ENCODE results near the gene NXF1. TPM values are rescaled to one million over a fixed set of nuclear protein-coding genes. Genes with fewer than 3 reads are reported as not detected.

The NXF1 gene
- total and polyA plus RNA-seq, 2 of the 8 experiments (the other 6 are each of a cell fraction or from before 2014, with no cell fraction given) = 48.1 to 49.8 TPM

DNA sequence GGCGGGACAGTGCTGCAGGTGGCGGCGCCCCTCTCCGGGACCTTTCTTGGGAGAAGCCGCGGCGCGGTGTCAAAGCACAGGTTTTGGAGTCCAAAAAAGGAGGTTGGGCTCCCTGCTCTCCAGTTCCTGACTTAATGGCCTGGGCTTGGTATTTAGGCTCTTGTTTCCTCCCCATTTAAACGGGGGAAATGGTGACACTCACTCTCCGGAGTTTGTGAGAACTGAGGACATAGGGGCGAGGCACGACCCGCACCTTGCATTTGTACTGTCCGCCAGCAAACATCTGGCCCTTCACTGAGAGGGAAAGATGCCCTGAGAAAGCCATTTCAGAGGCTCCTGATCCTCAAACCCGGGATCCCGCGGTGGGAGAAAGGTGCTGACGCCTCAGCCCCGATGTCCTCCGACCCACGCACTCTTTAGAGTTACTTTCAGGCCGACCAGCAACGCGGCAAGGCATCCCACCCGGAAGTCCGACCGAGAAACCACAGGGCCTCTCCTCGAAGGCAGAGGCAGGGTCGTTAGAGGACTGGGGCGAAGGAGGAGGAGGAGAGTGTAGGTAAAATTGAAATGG, 37.0 kb upstream of the NXF1 start:
- Histone ChIP-seq H4K91ac (replicated peaks; ENCODE audit: insufficient read length, low read length) (peak overlapping the region; percentile 38), H4K20me1 (replicated peaks in 1 of 2; ENCODE audit: control insufficient read depth in 1 of 2, insufficient read depth in 2 of 2, low read length in 2 of 2) (peaks cover 0 to 2% of the 10 kb centered on the region in 2 experiments), H3K4me1 (replicated peaks in 1 of 4; ENCODE audit: control insufficient read depth in 3 of 4, insufficient read depth in 4 of 4, low read length in 3 of 4) (peaks cover 0 to 5% (median 1%) of the 10 kb centered on the region in 4 experiments; a peak in 2 of 7 replicates), H3K79me1 (ENCODE audit: low read depth, low read length) (peaks cover 3% of the 10 kb centered on the region; the same call in 1 of the 2 replicates), H2BK15ac (ENCODE audit: low read length) (no peak overlapping the region; the same call in 1 of the 2 replicates), H3K18ac (ENCODE audit: extremely low read depth, low read length) (peak overlapping the region; percentile 86), H3K27ac (ENCODE audit: low read depth, low read length) (peak overlapping the region; percentile 95), H4K8ac (ENCODE audit: extremely low read depth, insufficient read depth, low read length) (peak overlapping the region; percentile 87; the same call in 1 of the 2 replicates), H3K79me2 (ENCODE audit: control insufficient read depth in 1 of 2, insufficient read depth in 2 of 2, low read length in 2 of 2) (peaks cover 0 to 20% of the 10 kb centered on the region in 2 experiments; a peak in 2 of 4 replicates), H3K23me2 (ENCODE audit: low read depth, low read length) (peaks cover 20% of the 10 kb centered on the region), H3K9me3 (ENCODE audit: insufficient read depth in 2 of 2, low read depth in 1 of 2, low read length in 1 of 2) (no peaks in the 10 kb centered on the region), H3K27me3 (replicated peaks in 1 of 4; ENCODE audit: control insufficient read depth in 3 of 4, extremely low read depth in 1 of 4, insufficient read depth in 3 of 4, low read length in 3 of 4) (no peaks in the 10 kb centered on the region), H3K14ac (ENCODE audit: insufficient read length) (no peak overlapping the region), H2BK120ac (replicated peaks; ENCODE audit: low read depth, low read length) (peak overlapping the region; percentile 6), H3K56ac (replicated peaks; ENCODE audit: insufficient read length, low read depth, low read length) (peak overlapping the region; percentile 92), H2BK12ac (ENCODE audit: low read depth, low read length) (peak overlapping the region; percentile 82), H2BK20ac (ENCODE audit: low read length) (0 out of 2 replicates have a peak overlapping the region, but pooled peaks have one; percentile 15), H3K4ac (replicated peaks; ENCODE audit: insufficient read length, low read depth, low read length) (peak overlapping the region; percentile 58), H2BK5ac (ENCODE audit: low read depth, low read length) (peak overlapping the region; percentile 90), H3K36me3 (ENCODE audit: control insufficient read depth in 2 of 4, insufficient read depth in 4 of 4, low read length in 3 of 4) (peaks cover 0 to 6% (median 0%) of the 10 kb centered on the region in 4 experiments; a peak in 3 of 8 replicates), H3K9ac (replicated peaks in 1 of 4; ENCODE audit: extremely low read depth in 1 of 4, low read depth in 3 of 4, low read length in 3 of 4) (peak overlapping the region; percentile 9 to 88 (median 60)), H2AFZ (ENCODE audit: low read length) (no peak overlapping the region), H2AK5ac (ENCODE audit: low read depth, low read length) (no peak overlapping the region), H3K23ac (ENCODE audit: insufficient read length) (no peak overlapping the region), H3K4me2 (ENCODE audit: insufficient read depth in 1 of 2, low read depth in 2 of 2, low read length in 2 of 2) (peak overlapping the region; percentile 77 to 99), H4K5ac (ENCODE audit: insufficient read length, low read depth, low read length) (peak overlapping the region; percentile 70), H3K4me3 (ENCODE audit: extremely low read depth in 1 of 4, insufficient read depth in 2 of 4, low read depth in 3 of 4, low read length in 4 of 4) (peak overlapping the region; percentile 40 to 69 (median 52))
- POLR2A ChIA-PET (ENCODE audit: partially characterized antibody) = interaction anchor here (1.0 to 20.0 kb wide), 19 partner anchors 10 to 251 kb away, joined by 3 to 2104 read pairs (median 25); partner anchors contain the start of genes BSCL2, C11orf98, CSKMT and GNG3
- TF ChIP-seq ASH2L (IDR thresholded peaks at IDR 0.05; ENCODE audit: low read length) (peak; percentile 67), CHD2 (IDR thresholded peaks at IDR 0.05; ENCODE audit: low read length) (no peak), TAF7 (optimal IDR thresholded peaks at IDR 0.05; ENCODE audit: borderline replicate concordance, low read depth, low read length) (peak; percentile 23), E2F6 (IDR thresholded peaks at IDR 0.05) (peak; percentile 30), TEAD4 (IDR thresholded peaks at IDR 0.05; ENCODE audit: low read depth, low read length) (0 out of 2 replicates have a peak, but pooled peaks have one; percentile 13), POLR2AphosphoS5 (IDR thresholded peaks at IDR 0.05; ENCODE audit: low read depth, low read length) (peak; percentile 60; the same call in 1 of the 2 replicates), YY1 (IDR thresholded peaks at IDR 0.05; ENCODE audit: low read depth, low read length) (peak; percentile 70; the same call in 1 of the 2 replicates), PHF8 (conservative IDR thresholded peaks at IDR 0.05; ENCODE audit: low read depth, low read length) (peak; percentile 60; the same call in 1 of the 2 replicates), ATF3 (IDR thresholded peaks at IDR 0.05; ENCODE audit: insufficient read depth, low read depth, low read length) (no peak)
- CTCF ChIA-PET (ENCODE audit: partially characterized antibody) = interaction anchor here (0.7 to 1.4 kb wide), 2 partner anchors 9 to 31 kb away, joined by 3 read pairs; no protein-coding TSS in a partner anchor
- peak in 1 of 2 experiments; percentile 88 for DNase-seq (ENCODE audit: low read depth in 1 of 2, low spot score in 2 of 2)
- no peak for FAIRE-seq
- WGBS, 2 experiments (ENCODE audit: extremely low coverage in 1 of 2, insufficient coverage in 1 of 2, insufficient read length in 1 of 2, insufficient replicate concordance in 2 of 2, low coverage in 1 of 2, low lambda C conversion rate in 2 of 2, missing lambda C conversion rate in 1 of 2) = 6% methylated on average over 28 of the region's 30 CpGs; no CpG with 5 or more reads in 1 of the 2 experiments

Measured in H1 (cell line).